GM21447 (cell line): ENCODE results near the gene DLL4.

Experiments
- ATAC-seq: cut with Tn5 transposase; IDR thresholded peaks from one replicate; pipeline ENCODE4 v1.9.1; 2021; ENCODE audit not compliant: unreplicated experiment

DLL4 gene

DNA sequence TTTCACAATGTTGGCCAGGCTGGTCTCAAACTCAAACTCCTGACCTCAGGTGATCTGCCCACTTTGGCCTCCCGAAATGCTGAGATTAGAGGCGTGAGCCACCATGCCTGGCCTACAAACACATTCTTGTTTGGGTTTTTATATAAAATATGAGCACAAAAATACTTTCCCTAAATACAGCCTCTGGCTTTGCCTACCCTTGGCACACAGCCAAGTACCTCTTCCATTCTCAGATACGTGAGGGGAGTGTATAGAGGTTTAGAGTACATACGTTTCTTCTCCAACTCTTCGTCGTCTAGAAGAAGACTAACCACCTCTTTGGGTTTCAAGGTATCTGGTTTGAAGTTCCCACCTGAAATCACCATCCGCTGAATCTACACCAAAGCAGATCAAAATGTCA lies 57.7 kb downstream of the DLL4 start:
- no peak for ATAC-seq

- no peak for ATAC-seq
Observed at GRCh38 chr15:40988156-40988555, 59.0 kb downstream of the DLL4 start.
